CD4-positive, alpha-beta T cell (primary cell): Measurements from ENCODE around the gene CXCR6. TPM values are rescaled to one million over a fixed set of nuclear protein-coding genes. Genes with fewer than 3 reads are reported as not detected.

Experiments used
- ATAC-seq: fragments of 200-7000 bp; cut with Tn5 transposase; one replicate; pipeline ENCODE4 v1.10.0; 2022; ENCODE audit warnings: mild to moderate bottlenecking; ENCODE audit not compliant: poor library complexity
- CTCF ChIA-PET: fragments of 350-600 bp; sonication (Branson Sonifier 250); formaldehyde crosslinking; loops from one replicate; lab custom pipeline; 2021; ENCODE audit warnings: antibody characterized with exemption, inconsistent platforms; lab: Charles Lee
- POLR2A ChIA-PET: fragments of 350-600 bp; sonication (Branson Sonifier 250); formaldehyde crosslinking; loops from one replicate; lab custom pipeline; 2021; ENCODE audit warnings: antibody characterized with exemption, inconsistent platforms; lab: Charles Lee
- DNase-seq, 14 experiments: peaks; one replicate each; pipeline ENCODE4 v3.0.0-alpha.2; 2013 to 2020; ENCODE audit warnings: mixed read lengths in 2 of 14
- H3K27ac ChIP-seq, 2 donors: one replicate each; pipeline versions ENCODE4 v1.5.1 to v1.7.0; 2013; ENCODE audit warnings: low read length in 2 of 2, low read depth in 1 of 2, mild to moderate bottlenecking in 1 of 2
- H3K27me3 ChIP-seq, 2 experiments: 1 replicate in 1 of 2; 2 replicates in 1 of 2; pipeline versions ENCODE4 v1.6.1 to v1.7.0; 2013; ENCODE audit warnings: low read length in 2 of 2, control low read depth in 1 of 2, mild to moderate bottlenecking in 1 of 2, moderate library complexity in 1 of 2; ENCODE audit not compliant: insufficient read depth in 2 of 2, control insufficient read depth in 1 of 2
- H3K36me3 ChIP-seq: one replicate; pipeline ENCODE4 v1.6.1; 2013; ENCODE audit warnings: low read length, control low read depth; ENCODE audit not compliant: insufficient read depth
- H3K4me1 ChIP-seq: one replicate; pipeline ENCODE4 v1.6.1; 2013; ENCODE audit warnings: low read length, control low read depth; ENCODE audit not compliant: insufficient read depth
- H3K4me3 ChIP-seq: one replicate; pipeline ENCODE4 v1.5.1; 2013; ENCODE audit warnings: mild to moderate bottlenecking, low read length, moderate library complexity
- H3K9me3 ChIP-seq, 2 experiments: 1 replicate in 1 of 2; 2 replicates in 1 of 2; pipeline versions ENCODE4 v1.6.1 to v1.7.0; 2013; ENCODE audit warnings: low read length in 2 of 2, mild to moderate bottlenecking in 2 of 2, control low read depth in 1 of 2, moderate library complexity in 1 of 2; ENCODE audit not compliant: control insufficient read depth in 1 of 2, insufficient read depth in 1 of 2
- H3K27ac Mint-ChIP-seq: one replicate; pipeline ENCODE4 v1.8.0; 2020; ENCODE audit warnings: mixed read lengths
- H3K27me3 Mint-ChIP-seq: one replicate; pipeline ENCODE4 v1.8.0; 2021; ENCODE audit warnings: mixed read lengths
- H3K36me3 Mint-ChIP-seq: one replicate; pipeline ENCODE4 v1.8.0; 2021; ENCODE audit warnings: low read depth, mixed read lengths
- H3K4me1 Mint-ChIP-seq: one replicate; pipeline ENCODE4 v1.8.0; 2021; ENCODE audit warnings: low read depth, mixed read lengths
- H3K4me3 Mint-ChIP-seq: one replicate; pipeline ENCODE4 v1.8.0; 2020; ENCODE audit warnings: mild to moderate bottlenecking, mixed read lengths
- H3K9me3 Mint-ChIP-seq: one replicate; pipeline ENCODE4 v1.8.0; 2020; ENCODE audit warnings: mixed read lengths
- CTCF ChIP-seq: fragments of 200-600 bp; IDR thresholded peaks from one replicate; pipeline ENCODE4 v1.8.0; 2022; ENCODE audit warnings: antibody characterized with exemption, mild to moderate bottlenecking
- intact Hi-C, 2 experiments: fragments of 100-400 bp; cut with DNase I in 1 of 2; cut with micrococcal nuclease in 1 of 2; formaldehyde crosslinking; loops; one replicate each; pipeline versions ENCODE4 v1.15.1 to v1.9.0; 2023 to 2025; cut with DNase I, micrococcal nuclease
- total RNA-seq, 174 experiments: library from RNA in 2 of 174; stranded (reverse) in 2 of 174; gene quantifications; one replicate each; pipeline ENCODE4 v1.2.3 and lab custom pipeline; 2021 to 2026

The CXCR6 gene
- total RNA-seq, 2 experiments from 2014 or later: 1.7 to 2.0 TPM

GRCh38 chr3:45948881-45949280, 5.6 kb downstream of the CXCR6 start:
- TF ChIP-seq CTCF: no peak
- Histone ChIP-seq H3K36me3 (peaks cover 75% of the 10 kb centered on the region), H3K4me3 (no peak overlapping the region), H3K27ac (peak overlapping the region in 1 of 2 donors; percentile 79), H3K4me1 (peaks cover 82% of the 10 kb centered on the region), H3K27me3 (no peaks in the 10 kb centered on the region), H3K9me3 (no peaks in the 10 kb centered on the region)
- ChIA-PET POLR2A (no interaction called here), CTCF (no interaction called here)
- ATAC-seq (no peak), DNase-seq (no peak)
- H3K36me3 Mint-ChIP-seq: peaks cover 92% of the 10 kb centered on the region
- no peaks in the 10 kb centered on the region for H3K27me3 Mint-ChIP-seq
- H3K4me3 Mint-ChIP-seq: no peak overlapping the region
- intact Hi-C loops: loop anchor here in 1 of 2 experiments (5.0 kb wide), 1 partner anchor 43 kb away; no protein-coding TSS in a partner anchor
- H3K4me1 Mint-ChIP-seq: peaks cover 77% of the 10 kb centered on the region
- no peaks in the 10 kb centered on the region for H3K9me3 Mint-ChIP-seq
- H3K27ac Mint-ChIP-seq: peak overlapping the region; percentile 59

GRCh38 chr3:45949432-45949831, 6.2 kb downstream of the CXCR6 start:
- H3K36me3 ChIP-seq: peaks cover 81% of the 10 kb centered on the region
- no peak overlapping the region for H3K4me3 Mint-ChIP-seq
- ChIA-PET POLR2A (no interaction called here), CTCF (no interaction called here)
- H3K9me3 ChIP-seq: no peaks in the 10 kb centered on the region
- H3K4me1 Mint-ChIP-seq: peaks cover 74% of the 10 kb centered on the region
- peak overlapping the region; percentile 80 for H3K27ac Mint-ChIP-seq
- ATAC-seq: no peak
- intact Hi-C loops: loop anchor here in 1 of 2 experiments (5.0 kb wide), 1 partner anchor 43 kb away; no protein-coding TSS in a partner anchor
- no peak overlapping the region for H3K4me3 ChIP-seq
- TF ChIP-seq CTCF: no peak
- no peaks in the 10 kb centered on the region for H3K27me3 ChIP-seq
- peaks cover 82% of the 10 kb centered on the region for H3K4me1 ChIP-seq
- no peaks in the 10 kb centered on the region for H3K9me3 Mint-ChIP-seq
- H3K27me3 Mint-ChIP-seq: no peaks in the 10 kb centered on the region
- H3K36me3 Mint-ChIP-seq: peaks cover 98% of the 10 kb centered on the region
- no peak for DNase-seq
- H3K27ac ChIP-seq: peak overlapping the region in 1 of 2 donors; percentile 79

GRCh38 chr3:45950131-45950530, 6.9 kb downstream of the CXCR6 start:
- Histone ChIP-seq H3K9me3 (no peaks in the 10 kb centered on the region), H3K36me3 (peaks cover 87% of the 10 kb centered on the region), H3K27me3 (no peaks in the 10 kb centered on the region), H3K4me1 (peaks cover 81% of the 10 kb centered on the region), H3K4me3 (no peak overlapping the region), H3K27ac (peak overlapping the region in 1 of 2 donors; percentile 79)
- ChIA-PET CTCF (interaction anchor here (0.9 to 1.3 kb wide), 3 partner anchors 10 to 15 kb away, joined by 3 to 9 read pairs (median 3); no protein-coding TSS in a partner anchor), POLR2A (interaction anchor here (0.9 to 1.7 kb wide), 9 partner anchors 11 to 118 kb away, joined by 3 to 9 read pairs (median 4); partner anchors contain the start of gene FYCO1)
- no peak for ATAC-seq
- Mint-ChIP-seq H3K27ac (peak overlapping the region; percentile 80), H3K36me3 (peaks cover 98% of the 10 kb centered on the region), H3K27me3 (no peaks in the 10 kb centered on the region), H3K4me1 (peaks cover 67% of the 10 kb centered on the region), H3K9me3 (no peaks in the 10 kb centered on the region), H3K4me3 (no peak overlapping the region)
- TF ChIP-seq CTCF: no peak
- DNase-seq: no peak
- intact Hi-C loops: loop anchor here in 1 of 2 experiments (5.0 kb wide), 1 partner anchor 42 kb away; no protein-coding TSS in a partner anchor
